NT2/D1 (cell line): Measurements from ENCODE around the gene SYNPO.

Experiments used
- SUZ12 ChIP-seq: IDR thresholded peaks from 2 replicates; pipeline ENCODE4 v1.6.1; 2011; ENCODE audit not compliant: insufficient read length, insufficient read depth; ENCODE audit errors: extremely low read depth
- YY1 ChIP-seq: IDR thresholded peaks from 2 replicates; pipeline ENCODE4 v1.6.1; 2011; ENCODE audit not compliant: insufficient read length, insufficient read depth
- ZNF274 ChIP-seq: IDR thresholded peaks from 2 replicates; pipeline ENCODE4 v1.6.1; 2011; ENCODE audit warnings: mild to moderate bottlenecking, low read depth, low read length

- TF ChIP-seq ZNF274 (no peak), YY1 (no peak), SUZ12 (no peak)
Observed at GRCh38 chr5:150614661-150615060, 25.8 kb upstream of the SYNPO start.
